Fibroblast of skin of abdomen (primary cell): Measurements from ENCODE around the gene NAA16.
"Not testable (repeated sequence)": the region's sequence is repeated elsewhere in the genome, so short reads cannot be mapped to it uniquely, and the experiment has no call there.

Source experiments
- DNase-seq: peaks from one replicate; pipeline ENCODE4 v3.0.0-alpha.2; 2013

Gene NAA16

GRCh38 chr13:41306271-41307145 lies 4.6 kb upstream of the NAA16 start:
- DNase-seq: no peak

DNA sequence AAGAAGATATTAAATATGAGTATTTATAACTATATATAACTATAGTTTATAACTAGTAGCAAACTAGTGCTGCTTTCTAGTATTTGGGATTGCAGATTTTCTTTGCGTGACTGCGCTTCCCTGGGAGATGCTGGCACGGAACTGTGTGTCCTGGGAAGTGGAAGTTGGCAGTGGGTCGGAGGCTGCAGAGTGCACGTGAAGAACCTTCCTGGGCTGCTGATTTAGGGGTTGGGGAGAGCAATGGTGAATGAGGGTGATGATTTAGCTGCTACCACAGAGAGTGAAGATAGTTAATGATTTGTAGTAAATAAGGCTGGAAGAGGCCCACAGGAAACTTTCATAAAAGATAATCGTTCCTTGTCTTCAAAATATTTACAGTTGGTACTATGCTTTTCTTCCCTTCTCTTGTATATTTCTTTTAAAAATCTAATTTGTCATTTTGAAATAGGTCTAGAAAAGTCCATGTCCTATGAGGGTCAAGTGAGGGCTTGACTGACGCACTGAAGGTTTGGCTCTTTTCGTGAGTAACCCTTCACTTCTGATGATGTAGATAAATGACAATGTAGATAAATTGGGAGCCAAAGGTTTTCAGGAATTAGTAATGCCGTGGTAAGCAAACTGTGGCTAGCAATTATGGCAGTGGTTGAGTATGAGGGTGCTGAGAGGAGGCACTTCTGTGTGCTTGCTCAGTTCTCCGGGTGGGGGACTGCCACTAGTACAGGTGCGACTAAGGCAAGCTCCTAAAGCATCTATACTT lies 3.0 kb upstream of the NAA16 start:
- no peak for DNase-seq

GRCh38 chr13:41311406-41312175 lies 524 bp downstream of the NAA16 start:
- DNase-seq: peak; percentile 21

DNA sequence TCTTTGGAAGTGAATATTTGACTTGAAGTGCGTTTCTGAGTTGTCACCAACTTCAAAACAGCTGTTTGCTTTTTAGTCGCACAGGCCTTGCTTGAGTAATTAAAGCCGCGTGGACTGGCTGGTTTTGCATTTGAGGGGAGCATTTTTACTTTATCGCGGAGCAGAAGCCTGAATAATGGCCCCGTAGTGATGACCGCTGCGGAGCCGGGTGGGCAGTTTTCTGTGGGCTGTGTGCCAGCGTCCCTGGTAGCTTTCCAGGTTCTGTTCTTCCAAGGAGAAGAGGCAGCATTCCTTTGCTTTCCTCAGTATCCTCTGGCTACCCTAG lies 1.1 kb downstream of the NAA16 start:
- peak; percentile 28 for DNase-seq

DNA sequence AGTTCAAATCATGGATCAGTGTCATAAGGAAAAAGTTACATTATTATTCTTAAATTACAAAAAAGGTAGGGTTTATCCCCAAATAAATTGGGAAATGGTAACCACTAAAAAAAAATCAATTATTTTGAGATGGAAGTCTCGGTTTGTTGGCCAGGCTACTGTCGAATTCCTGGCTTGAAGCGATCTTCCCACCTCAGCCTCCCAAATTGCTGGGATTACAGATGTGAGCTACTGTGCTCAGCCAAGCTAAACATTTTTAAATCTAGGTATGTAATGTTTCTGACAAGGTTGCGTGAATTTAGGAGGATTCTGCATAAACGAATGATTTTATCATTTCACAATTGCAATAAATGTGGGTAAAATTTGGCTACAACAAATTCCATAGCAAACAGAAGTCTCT lies 2.0 kb downstream of the NAA16 start:
- DNase-seq: no peak

DNA sequence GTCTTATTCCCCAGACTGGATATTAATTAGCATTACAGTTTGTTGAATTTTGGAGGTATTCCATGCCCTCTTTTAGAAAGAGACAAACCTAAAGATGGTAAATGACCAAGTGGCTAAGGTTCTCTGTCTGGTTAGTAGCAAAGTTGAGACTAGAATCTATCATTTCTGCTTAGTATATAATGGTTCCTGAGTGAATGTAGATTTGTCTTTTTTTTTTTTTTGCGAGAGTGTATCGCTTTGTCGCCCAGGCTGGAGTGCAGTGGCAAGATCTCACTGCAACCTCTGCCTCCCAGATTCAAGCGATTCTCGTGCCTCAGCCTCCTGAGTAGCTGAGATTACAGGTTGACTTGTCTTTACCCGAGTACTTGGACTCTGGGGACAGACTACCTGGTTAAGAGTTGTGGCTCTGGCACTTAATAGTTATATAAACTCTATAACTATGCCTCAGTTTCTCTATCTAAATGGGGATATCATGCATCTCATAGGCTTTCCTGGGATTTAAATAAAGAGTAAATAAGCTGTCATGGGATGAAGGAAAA lies 2.7 kb downstream of the NAA16 start:
- DNase-seq: no peak

DNA sequence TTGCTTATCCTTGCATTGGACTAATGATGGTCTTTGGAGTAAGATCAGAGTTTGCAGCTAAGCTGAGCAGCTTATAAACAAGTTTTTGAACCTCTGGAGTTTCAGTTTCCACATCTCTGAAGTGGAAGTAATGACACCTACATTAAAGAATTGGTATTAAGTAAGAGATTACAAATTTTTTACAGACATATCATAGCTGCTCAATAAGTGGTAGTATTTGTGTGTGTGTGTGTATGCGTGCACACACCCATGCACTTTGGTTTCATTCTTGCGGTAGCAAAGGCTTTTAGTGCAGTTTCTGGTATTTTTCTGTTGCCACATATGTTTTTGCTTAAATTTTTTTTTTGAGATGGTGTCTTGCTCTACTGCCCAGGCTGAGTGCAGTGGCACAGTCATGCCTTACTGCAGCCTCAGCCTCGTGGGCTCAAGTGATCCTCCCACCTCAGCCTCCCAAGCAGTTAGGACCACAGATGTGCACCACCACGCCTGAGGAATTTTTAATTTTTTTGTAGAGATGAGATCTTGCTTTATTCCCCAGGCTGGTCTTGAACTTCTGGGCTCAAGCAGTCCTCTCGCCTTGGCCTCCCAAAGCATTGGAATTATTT lies 4.5 kb downstream of the NAA16 start:
- DNase-seq: peak; percentile 69

DNA sequence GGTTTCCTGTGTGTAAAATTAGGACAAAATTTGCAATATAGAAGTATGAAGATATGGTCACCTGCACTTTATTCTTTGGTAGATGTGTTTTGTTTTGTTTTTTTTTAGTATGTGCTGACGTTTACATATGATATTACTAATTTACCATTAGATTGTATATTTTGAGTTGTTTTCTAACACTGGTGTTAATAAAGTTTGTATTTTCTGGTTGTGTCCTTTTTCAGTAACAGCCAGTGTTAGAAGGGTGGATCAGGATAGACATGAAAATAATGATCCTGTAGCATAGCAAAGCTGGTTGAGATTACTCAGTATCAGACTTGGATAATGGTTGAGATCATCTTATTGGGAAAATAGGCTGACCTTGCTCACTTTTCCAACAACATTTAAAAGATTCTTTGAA lies 6.2 kb downstream of the NAA16 start:
- no peak for DNase-seq

DNA sequence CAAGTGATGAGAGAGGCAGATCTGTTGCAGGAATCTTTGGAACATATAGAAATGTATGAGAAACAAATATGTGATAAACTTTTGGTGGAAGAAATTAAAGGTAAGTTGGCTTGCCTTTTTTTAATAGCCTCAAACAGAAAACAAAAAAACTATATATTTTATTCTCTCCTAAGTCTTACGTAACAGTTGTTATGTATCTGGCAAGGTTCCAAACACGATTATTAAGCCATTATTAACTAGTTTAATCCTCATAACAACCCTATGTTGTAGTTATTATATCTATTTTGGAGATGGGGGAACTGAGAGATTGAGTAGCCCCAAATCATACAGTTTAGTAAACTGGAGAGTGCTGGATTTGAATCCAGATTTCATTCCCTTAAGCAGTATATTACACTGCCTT lies 14.7 kb downstream of the NAA16 start:
- no peak for DNase-seq

DNA sequence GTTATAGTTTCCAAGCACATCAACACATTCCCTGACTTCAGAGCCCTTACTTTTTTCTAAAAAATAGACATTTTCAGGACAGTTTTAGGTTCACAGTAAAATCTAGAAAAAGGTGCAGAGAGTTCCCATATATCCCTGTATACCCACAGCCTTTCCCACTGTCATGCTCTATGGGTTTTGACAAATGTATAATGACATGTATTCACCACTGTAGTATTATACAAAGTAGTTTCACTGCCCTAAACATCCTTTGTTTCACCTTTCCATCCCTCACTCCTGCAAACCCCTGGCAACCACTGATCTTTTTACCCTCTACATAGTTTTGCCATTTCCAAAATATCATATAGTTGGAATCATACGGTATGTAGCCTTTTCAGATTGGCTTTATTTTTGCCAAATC lies 15.6 kb downstream of the NAA16 start:
- no peak for DNase-seq

DNA sequence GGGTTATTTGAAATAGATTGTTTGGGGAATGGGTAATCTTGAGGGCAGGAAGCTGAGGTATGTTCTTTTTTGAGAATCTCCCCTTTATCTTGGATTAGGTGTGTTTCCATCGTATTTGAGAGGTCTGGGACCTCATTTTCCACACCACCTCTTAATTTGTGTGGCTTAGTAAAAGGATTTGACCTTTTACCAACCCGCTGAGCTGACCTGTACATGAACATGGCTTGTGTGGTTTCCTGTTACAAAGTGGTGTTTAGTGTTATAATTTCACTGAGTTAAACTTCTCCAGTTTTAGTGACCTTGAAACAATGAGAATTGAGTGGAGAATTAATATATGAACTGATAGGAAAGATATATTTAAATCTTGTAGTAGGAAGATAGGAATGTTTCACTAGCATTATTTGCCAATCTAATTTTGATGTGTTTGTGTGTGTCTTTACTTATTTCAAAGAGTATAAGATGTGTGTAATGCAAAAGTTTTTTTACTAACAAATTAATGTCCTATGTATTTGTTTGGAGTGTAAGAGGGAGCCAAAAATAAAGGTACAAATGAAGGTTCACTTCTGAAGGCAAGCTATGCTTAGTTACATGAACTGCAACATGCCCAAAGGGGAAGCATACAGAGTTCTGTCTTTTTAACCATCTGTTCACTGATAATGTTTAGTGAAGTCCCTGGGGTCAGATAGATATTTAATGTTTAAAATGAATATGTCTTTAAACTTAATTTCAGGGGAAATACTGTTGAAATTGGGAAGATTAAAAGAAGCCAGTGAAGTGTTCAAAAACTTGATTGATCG lies 17.1 kb downstream of the NAA16 start:
- DNase-seq: no peak

- DNase-seq: no peak
These were observed 21.8 kb downstream of the NAA16 start for GRCh38 chr13:41332829-41333228.

- DNase-seq: no peak
These were observed 23.7 kb downstream of the NAA16 start for GRCh38 chr13:41334810-41335209.

DNA sequence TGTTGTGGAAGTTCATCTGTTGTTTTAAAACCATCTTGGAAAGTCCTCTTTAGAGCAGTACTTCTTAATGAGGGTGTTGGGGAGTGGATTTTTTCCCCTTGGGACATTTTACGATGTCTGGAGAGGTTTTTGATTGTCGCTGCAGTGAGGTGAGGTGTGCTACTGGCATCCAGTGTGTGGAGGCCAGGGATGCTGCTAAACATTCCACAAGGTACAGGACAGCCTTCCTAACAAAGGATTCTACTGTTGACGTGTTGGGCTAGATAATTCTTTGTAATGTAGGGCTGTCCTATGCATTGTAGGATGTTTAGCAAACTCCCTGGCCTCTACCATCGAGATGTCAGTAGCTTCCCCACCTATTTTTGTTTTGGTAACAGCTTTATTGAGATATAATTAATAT lies 33.3 kb downstream of the NAA16 start:
- no peak for DNase-seq

GRCh38 chr13:41345165-41345913 lies 34.3 kb downstream of the NAA16 start:
- no peak for DNase-seq

DNA sequence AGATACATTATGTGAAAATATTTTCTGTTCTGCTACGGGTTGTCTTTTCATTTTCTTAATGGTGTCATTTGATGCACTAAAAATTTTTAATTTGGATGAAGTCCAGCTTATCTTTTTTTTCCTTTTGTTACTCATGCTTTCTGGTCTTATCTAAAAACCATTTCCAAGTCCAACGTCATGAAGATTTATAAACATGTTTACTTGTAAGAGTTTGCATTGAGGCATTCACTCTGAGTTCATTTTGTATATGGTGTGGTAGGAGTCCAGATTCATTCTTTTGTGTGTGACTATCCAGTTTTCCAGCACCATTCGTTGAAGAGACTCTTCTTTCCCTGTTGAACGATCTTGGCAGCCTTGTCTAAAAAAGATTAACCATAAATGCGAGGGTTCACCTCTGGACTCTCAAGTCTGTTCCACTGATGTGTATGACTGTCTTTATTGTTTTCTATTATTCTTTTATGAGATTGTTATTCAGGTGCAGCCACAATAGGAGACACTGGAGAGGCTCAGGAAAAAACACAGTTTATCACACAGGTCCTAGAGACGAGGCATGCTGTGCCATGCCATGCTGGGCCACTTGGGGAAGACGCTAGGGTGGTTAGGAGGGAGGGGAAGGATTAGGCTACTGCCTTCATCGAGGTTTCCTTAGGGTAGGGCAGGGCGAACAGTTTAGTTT lies 35.0 kb downstream of the NAA16 start:
- DNase-seq: no peak

- DNase-seq: peak; percentile 36
These were observed 42.1 kb downstream of the NAA16 start for GRCh38 chr13:41352935-41353840.

- DNase-seq: peak; percentile 14
These were observed 43.3 kb downstream of the NAA16 start for GRCh38 chr13:41354416-41354815.

- not testable (repeated sequence) for DNase-seq
These were observed 45.2 kb downstream of the NAA16 start for GRCh38 chr13:41356385-41356648.

GRCh38 chr13:41356786-41357185 lies 45.7 kb downstream of the NAA16 start:
- DNase-seq: no peak
